GM12891 (cell line): ENCODE measurements around the gene DMRTC2.
A peak's percentile ranks its signal among the peaks of the same experiment; 100 is the strongest.

Source experiments
- POLR2A ChIP-seq: IDR thresholded peaks from 2 replicates; pipeline ENCODE4 v1.6.1; 2011; ENCODE audit warnings: low read depth, low read length, control low read depth
- POLR2AphosphoS5 ChIP-seq: IDR thresholded peaks from 2 replicates; pipeline ENCODE4 v1.6.1; 2011; ENCODE audit warnings: low read depth, low read length, control low read depth
- TAF1 ChIP-seq: IDR thresholded peaks from 2 replicates; pipeline ENCODE4 v1.6.1; 2011; ENCODE audit warnings: low read depth, low read length, control low read depth

DNA sequence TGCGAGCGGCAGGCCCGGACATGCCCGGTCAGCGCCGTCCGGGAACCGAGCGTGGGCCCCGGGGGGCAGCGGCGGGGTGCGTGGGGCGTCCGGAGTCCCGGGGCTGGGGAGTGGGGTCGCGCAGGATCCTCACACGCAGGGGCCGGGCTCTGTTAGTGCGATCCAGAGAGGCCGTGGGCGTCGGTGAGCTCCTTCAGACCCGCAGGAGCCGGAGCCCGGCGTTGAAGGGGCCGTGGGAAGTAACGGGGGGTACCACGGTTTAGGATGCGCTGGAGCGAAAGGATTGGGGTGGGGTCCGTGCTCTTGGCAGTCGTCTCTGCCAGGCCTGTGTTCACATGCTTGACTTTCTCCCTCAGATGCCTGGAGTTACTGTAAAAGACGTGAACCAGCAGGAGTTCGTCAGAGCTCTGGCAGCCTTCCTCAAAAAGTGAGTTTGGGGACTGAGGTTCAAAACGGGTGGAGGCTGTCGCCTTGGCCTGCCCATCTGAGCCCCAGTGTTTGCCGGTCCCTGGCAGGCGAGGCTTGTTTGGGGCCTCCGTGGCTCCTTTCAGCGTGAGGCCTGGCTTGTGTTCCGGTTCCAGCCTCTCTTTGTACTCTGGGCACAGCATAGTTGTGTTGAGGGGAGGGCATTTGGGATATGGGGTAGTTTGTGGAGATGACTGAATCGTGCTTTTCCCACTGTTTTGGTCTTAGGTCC is 15.7 kb downstream of the DMRTC2 start:
- TF ChIP-seq POLR2A (no peak), POLR2AphosphoS5 (peak; percentile 29), TAF1 (no peak; the same call in 1 of the 2 replicates)
